Pancreas (tissue), 10 donors: ENCODE results near the gene CPHXL. TPM values are rescaled to one million over a fixed set of nuclear protein-coding genes. Genes with fewer than 3 reads are reported as not detected.

ENCODE experiments used
- ATAC-seq, 4 donors: fragments of 200-7000 bp; cut with Tn5 transposase; one replicate each; pipeline versions ENCODE4 v1.8.0 to v1.9.1; 2020; ENCODE audit warnings: mild to moderate bottlenecking in 4 of 4, moderate library complexity in 4 of 4
- DNase-seq, 6 donors: peaks; one replicate each; pipeline ENCODE4 v3.0.0-alpha.2; 2020
- FAIRE-seq: peaks from 2 replicates; lab custom pipeline; 2012; peaks lifted over from hg19 to GRCh38; lab: Jason Lieb, UNC
- H3K27ac ChIP-seq, 4 donors: fragments of 200-600 bp; sonication (generic); 1 replicate in 3 of 4; 2 replicates in 1 of 4; pipeline versions ENCODE4 v1.5.0 to v1.8.0; 2020
- H3K27me3 ChIP-seq, 4 donors: fragments of 200-600 bp; one replicate each; pipeline ENCODE4 v1.8.0; 2021
- H3K36me3 ChIP-seq, 3 donors: fragments of 200-600 bp; sonication (generic) in 1 of 3; one replicate each; pipeline versions ENCODE4 v1.5.0 to v1.8.0; 2020 to 2021
- H3K4me1 ChIP-seq, 3 donors: fragments of 200-600 bp; one replicate each; pipeline ENCODE4 v1.8.0; 2021
- H3K4me3 ChIP-seq, 4 donors: fragments of 200-600 bp; sonication (generic) in 2 of 4; one replicate each; pipeline versions ENCODE4 v1.5.0 to v1.8.0; 2020 to 2021
- H3K9me3 ChIP-seq, 4 donors: fragments of 200-600 bp; one replicate each; pipeline ENCODE4 v1.8.0; 2021
- CTCF ChIP-seq, 4 donors: fragments of 200-600 bp; sonication (generic) in 3 of 4; IDR thresholded peaks; one replicate each; pipeline versions ENCODE4 v1.5.0 to v1.8.0; 2021; ENCODE audit warnings: antibody characterized with exemption in 4 of 4
- WGBS, 2 donors: extraction: QIAGEN DNeasy Blood & Tissue Kit; methylation state at CpG; one replicate each; pipeline ENCODE4 v1.1.7; 2013; 5-methylcytosine and 5-hydroxymethylcytosine counted together
- intact Hi-C, 3 donors: fragments of 100-400 bp; cut with DNase I; formaldehyde crosslinking; loops; one replicate each; pipeline versions ENCODE4 v1.11.1 to v1.14.2; 2022
- polyA plus RNA-seq, 2 donors: library from polyadenylated mRNA; stranded (reverse); fragments of 200-250 nt; gene quantifications; one replicate each; pipeline ENCODE4 v1.2.3, GENCODE V29; 2013
- total RNA-seq, 6 donors: library from RNA; stranded (reverse); fragmentation: NEBNext Ultra II Directional in 4 of 6; extraction: Animal tissue kit (Norgen Biotek cat#: 25700) in 4 of 6; gene quantifications; one replicate each; pipeline versions ENCODE4 v1.2.1 to v1.2.4, GENCODE V29; 2021 to 2023
- donor health status: healthy with polysubstance abuse.
- donor health status: DM: no; HTN: no; CAD: no; lungs with moderate emphysema.
- donor health status: DM: no; HTN: no; CAD: no.
- donor health status: control.
- donor health status: control.
- donor health status: Bipolar disorder and iron deficiency.
- donor health status: DM: yes; HTN: yes; CAD: no.
- donor health status: DM: no; HTN: no; CAD: no.
- donor health status: DM: no; HTN: no; CAD: no.
- donor health status: DM: yes; HTN: yes; CAD: no.

Gene CPHXL
- total and polyA plus RNA-seq, 8 donors, result not detected

GRCh38 chr16:75750528-75750927 lies 24.2 kb upstream of the CPHXL start:
- WGBS, 2 donors, result 9 to 16% methylated on average over 3 of the region's 3 CpGs
- Histone ChIP-seq H3K27ac (peak overlapping the region in 2 of 4 donors; percentile 74 to 77), H3K4me1 (peaks cover 3 to 16% (median 10%) of the 10 kb centered on the region in 3 donors), H3K9me3 (no peaks in the 10 kb centered on the region), H3K36me3 (no peaks in the 10 kb centered on the region), H3K4me3 (no peak overlapping the region), H3K27me3 (no peaks in the 10 kb centered on the region)
- no peak for TF ChIP-seq CTCF (IDR thresholded peaks at IDR 0.05)
- ATAC-seq (peak; percentile 41 to 78 (median 73)), FAIRE-seq (no peak), DNase-seq (no peak)
- intact Hi-C loops, result no loop called here

GRCh38 chr16:75746359-75746758 lies 20.1 kb upstream of the CPHXL start:
- Histone ChIP-seq H3K4me3 (no peak overlapping the region), H3K27ac (no peak overlapping the region), H3K4me1 (peaks cover 3 to 12% (median 4%) of the 10 kb centered on the region in 3 donors), H3K27me3 (no peaks in the 10 kb centered on the region), H3K9me3 (no peaks in the 10 kb centered on the region), H3K36me3 (no peaks in the 10 kb centered on the region)
- ATAC-seq (no peak), DNase-seq (no peak), FAIRE-seq (no peak)
- 78 to 85% methylated on average over 3 of the region's 3 CpGs for WGBS, 2 donors
- intact Hi-C loops, result no loop called here
- no peak for TF ChIP-seq CTCF (IDR thresholded peaks at IDR 0.05)

- H3K27ac ChIP-seq, result no peak overlapping the region
- FAIRE-seq, result no peak
- H3K4me3 ChIP-seq, result no peak overlapping the region
- peaks cover 2 to 10% (median 3%) of the 10 kb centered on the region in 3 donors for H3K4me1 ChIP-seq
- no peaks in the 10 kb centered on the region for H3K36me3 ChIP-seq
- no peaks in the 10 kb centered on the region for H3K9me3 ChIP-seq
- ATAC-seq, result no peak
- WGBS, 2 donors, result 88 to 97% methylated on average over 1 of the region's 1 CpG
- intact Hi-C loops, result no loop called here
- no peaks in the 10 kb centered on the region for H3K27me3 ChIP-seq
- no peak for DNase-seq
- TF ChIP-seq CTCF (IDR thresholded peaks at IDR 0.05), result no peak
These were observed 19.5 kb upstream of the CPHXL start for GRCh38 chr16:75745823-75746222.

- Histone ChIP-seq H3K27ac (no peak overlapping the region), H3K36me3 (no peaks in the 10 kb centered on the region), H3K4me3 (no peak overlapping the region), H3K4me1 (peaks cover 0 to 4% (median 3%) of the 10 kb centered on the region in 3 donors), H3K9me3 (no peaks in the 10 kb centered on the region), H3K27me3 (no peaks in the 10 kb centered on the region)
- intact Hi-C loops, result no loop called here
- FAIRE-seq, result no peak
- no peak for DNase-seq
- TF ChIP-seq CTCF (IDR thresholded peaks at IDR 0.05), result no peak
- no peak for ATAC-seq
- WGBS, 2 donors, result 85 to 87% methylated on average over 1 of the region's 1 CpG
These were observed 19.0 kb upstream of the CPHXL start for GRCh38 chr16:75745242-75745641.

- H3K27me3 ChIP-seq, result no peaks in the 10 kb centered on the region
- H3K4me3 ChIP-seq, result no peak overlapping the region
- intact Hi-C loops, result no loop called here
- no peaks in the 10 kb centered on the region for H3K4me1 ChIP-seq
- no peak for TF ChIP-seq CTCF (IDR thresholded peaks at IDR 0.05)
- no peaks in the 10 kb centered on the region for H3K36me3 ChIP-seq
- no peak for DNase-seq
- H3K27ac ChIP-seq, result no peak overlapping the region
- WGBS, 2 donors, result 45 to 54% methylated on average over 1 of the region's 1 CpG
- ATAC-seq, result no peak
- no peaks in the 10 kb centered on the region for H3K9me3 ChIP-seq
- no peak for FAIRE-seq
These were observed 16.2 kb upstream of the CPHXL start for GRCh38 chr16:75742424-75743047.
